HG02973 (cell line): ENCODE data around the gene TNFAIP1.
"Not testable (repeated sequence)": the region's sequence is repeated elsewhere in the genome, so short reads cannot be mapped to it uniquely, and the experiment has no call there.

ENCODE experiments used
- ATAC-seq: cut with Tn5 transposase; IDR thresholded peaks from one replicate; pipeline ENCODE4 v1.9.1; 2021; ENCODE audit warnings: moderate library complexity; ENCODE audit not compliant: unreplicated experiment

Gene TNFAIP1

GRCh38 chr17:28324781-28325180 lies 10.8 kb upstream of the TNFAIP1 start:
- no peak for ATAC-seq

- ATAC-seq, result no peak
These were observed 10.3 kb upstream of the TNFAIP1 start for GRCh38 chr17:28325211-28325610.

- ATAC-seq, result no peak
These were observed 9.4 kb upstream of the TNFAIP1 start for GRCh38 chr17:28326114-28326513.

GRCh38 chr17:28327031-28327607 lies 8.4 kb upstream of the TNFAIP1 start:
- ATAC-seq, result peak; percentile 54

GRCh38 chr17:28327709-28328108 lies 7.9 kb upstream of the TNFAIP1 start:
- ATAC-seq, result no peak

GRCh38 chr17:28328325-28328724 lies 7.2 kb upstream of the TNFAIP1 start:
- no peak for ATAC-seq

GRCh38 chr17:28330671-28331070 lies 4.9 kb upstream of the TNFAIP1 start:
- no peak for ATAC-seq

- ATAC-seq, result no peak
These were observed 3.6 kb upstream of the TNFAIP1 start for GRCh38 chr17:28331891-28332420.

- no peak for ATAC-seq
These were observed 2.3 kb upstream of the TNFAIP1 start for GRCh38 chr17:28333083-28333746.

GRCh38 chr17:28334171-28334570 lies 1.4 kb upstream of the TNFAIP1 start:
- ATAC-seq, result no peak

GRCh38 chr17:28334666-28335200 lies 828 bp upstream of the TNFAIP1 start:
- peak; percentile 1 for ATAC-seq

- ATAC-seq, result no peak
These were observed 654 bp downstream of the TNFAIP1 start for GRCh38 chr17:28335959-28336871.

- ATAC-seq, result no peak
These were observed 2.7 kb downstream of the TNFAIP1 start for GRCh38 chr17:28338056-28338768.

- ATAC-seq, result not testable (repeated sequence)
These were observed 3.2 kb downstream of the TNFAIP1 start for GRCh38 chr17:28338769-28339212.

GRCh38 chr17:28339431-28339830 lies 3.9 kb downstream of the TNFAIP1 start:
- no peak for ATAC-seq

GRCh38 chr17:28340374-28340773 lies 4.8 kb downstream of the TNFAIP1 start:
- no peak for ATAC-seq

GRCh38 chr17:28341516-28341915 lies 6.0 kb downstream of the TNFAIP1 start:
- ATAC-seq, result no peak

- ATAC-seq, result no peak
These were observed 6.8 kb downstream of the TNFAIP1 start for GRCh38 chr17:28342313-28342712.

- ATAC-seq, result no peak
These were observed 8.0 kb downstream of the TNFAIP1 start for GRCh38 chr17:28343491-28343932.

GRCh38 chr17:28344011-28344410 lies 8.4 kb downstream of the TNFAIP1 start:
- no peak for ATAC-seq
